Keratinocyte (primary cell): Measurements from ENCODE around the gene IL1RAP. TPM values are rescaled to one million over a fixed set of nuclear protein-coding genes. Genes with fewer than 3 reads are reported as not detected.
A peak's percentile ranks its signal among the peaks of the same experiment; 100 is the strongest.

Source experiments
- DNase-seq: peaks from one replicate; pipeline ENCODE4 v3.0.0-alpha.2; 2011; ENCODE audit warnings: low read depth, missing footprints, low spot score
- FAIRE-seq: peaks from 2 replicates; lab custom pipeline; 2011; peaks lifted over from hg19 to GRCh38; lab: Jason Lieb, UNC
- H2AFZ ChIP-seq: 2 replicates; pipeline ENCODE4 v1.6.0; 2012; ENCODE audit warnings: low read length, control low read depth, inconsistent platforms; ENCODE audit not compliant: control insufficient read depth
- H3K27ac ChIP-seq: 2 replicates; pipeline ENCODE4 v1.5.1; 2011; ENCODE audit warnings: low read length; ENCODE audit not compliant: control insufficient read depth, insufficient read depth
- H3K27me3 ChIP-seq: 3 replicates; pipeline ENCODE4 v1.6.0; 2011; ENCODE audit warnings: low read length; ENCODE audit not compliant: control insufficient read depth, insufficient read depth; ENCODE audit errors: extremely low read depth
- H3K36me3 ChIP-seq, 2 experiments: 2 replicates in 1 of 2; 3 replicates in 1 of 2; pipeline ENCODE4 v1.5.1; 2011; ENCODE audit warnings: low read length in 2 of 2, mild to moderate bottlenecking in 1 of 2; ENCODE audit not compliant: control insufficient read depth in 2 of 2, insufficient read depth in 2 of 2; ENCODE audit errors: extremely low read depth in 1 of 2
- H3K4me1 ChIP-seq: 3 replicates; pipeline ENCODE4 v1.5.1; 2011; ENCODE audit warnings: low read length; ENCODE audit not compliant: control insufficient read depth, insufficient read depth; ENCODE audit errors: extremely low read depth
- H3K4me2 ChIP-seq: 3 replicates; pipeline ENCODE4 v1.6.0; 2011; ENCODE audit warnings: low read depth, low read length; ENCODE audit not compliant: control insufficient read depth, insufficient read depth; ENCODE audit errors: extremely low read depth
- H3K4me3 ChIP-seq, 3 experiments: fragments of 200-600 bp in 1 of 3; sonication (generic) in 1 of 3; 2 replicates in 2 of 3; 3 replicates in 1 of 3; pipeline ENCODE4 v1.5.1; 2011 to 2016; ENCODE audit warnings: low read length in 3 of 3, mild to moderate bottlenecking in 3 of 3, control low read depth in 2 of 3, inconsistent platforms in 1 of 3, low read depth in 1 of 3, mixed read lengths in 1 of 3, mixed run types in 1 of 3, moderate library complexity in 1 of 3; ENCODE audit not compliant: control insufficient read depth in 2 of 3, insufficient read depth in 2 of 3; ENCODE audit errors: extremely low read depth in 1 of 3
- H3K79me2 ChIP-seq: 2 replicates; pipeline ENCODE4 v1.6.0; 2012; ENCODE audit warnings: low read length; ENCODE audit not compliant: control insufficient read depth, insufficient read depth
- H3K9ac ChIP-seq: 3 replicates; pipeline ENCODE4 v1.6.0; 2011; ENCODE audit warnings: low read length; ENCODE audit not compliant: control insufficient read depth, insufficient read depth; ENCODE audit errors: extremely low read depth
- H3K9me1 ChIP-seq: 3 replicates; pipeline ENCODE4 v1.6.0; 2011; ENCODE audit warnings: low read length; ENCODE audit not compliant: control insufficient read depth, insufficient read depth; ENCODE audit errors: extremely low read depth
- H3K9me3 ChIP-seq: 2 replicates; pipeline ENCODE4 v1.5.1; 2012; ENCODE audit warnings: low read depth, low read length; ENCODE audit not compliant: control insufficient read depth
- H4K20me1 ChIP-seq: 3 replicates; pipeline ENCODE4 v1.6.0; 2011; ENCODE audit warnings: low read length; ENCODE audit not compliant: control insufficient read depth, insufficient read depth; ENCODE audit errors: extremely low read depth
- EZH2 ChIP-seq: IDR thresholded peaks from one replicate; pipeline ENCODE4 v1.6.1; 2012; ENCODE audit warnings: inconsistent platforms, mild to moderate bottlenecking, low read length, moderate library complexity
- dilution Hi-C: fragments of 300-500 bp; cut with MboI; formaldehyde crosslinking; loops from one replicate; pipeline ENCODE4 v1.7.0; 2020; ENCODE audit warnings: low sequenced_read_pairs; ENCODE audit not compliant: extremely low pct_ligation_motif_present
- polyA plus RNA-seq, 5 experiments: library from polyadenylated mRNA; depleted of rRNA in 3 of 5; stranded (reverse) in 3 of 5; stranded (forward) in 1 of 5; unstranded in 1 of 5; fragments of >200 nt; gene quantifications; 1 replicate in 1 of 5; 2 replicates in 3 of 5; 3 replicates in 1 of 5; pipeline versions ENCODE4 v1.2.1 to v1.2.3, GENCODE V29; 2011 to 2012; ENCODE audit warnings: missing spikeins in 2 of 5, low read depth in 1 of 5, low replicate concordance in 1 of 5
- TF ChIP-seq, protein P1 (sequence below), 3 experiments: IDR thresholded peaks in 1 of 3; conservative IDR thresholded peaks in 1 of 3; optimal IDR thresholded peaks in 1 of 3; 2 replicates in 2 of 3; 3 replicates in 1 of 3; pipeline versions ENCODE3 to v1.5.1; 2011; ENCODE audit warnings: low read length in 3 of 3, mild to moderate bottlenecking in 3 of 3, moderate library complexity in 2 of 3, control low read depth in 1 of 3, inconsistent platforms in 1 of 3; ENCODE audit not compliant: insufficient read depth in 2 of 3; ENCODE audit errors: extremely low read depth in 1 of 3

The IL1RAP gene
- polyA plus RNA-seq, 1 donor (not counting 4 experiments of a cell fraction or from before 2014, with no cell fraction given): 69.7 TPM

- H3K4me1 ChIP-seq: peaks cover 5% of the 10 kb centered on the region
- H3K27ac ChIP-seq: no peak overlapping the region
- FAIRE-seq: no peak
- H3K9me3 ChIP-seq: no peaks in the 10 kb centered on the region
- H3K4me3 ChIP-seq: no peak overlapping the region
- no peaks in the 10 kb centered on the region for H3K36me3 ChIP-seq
- H3K79me2 ChIP-seq: no peaks in the 10 kb centered on the region
- no peaks in the 10 kb centered on the region for H4K20me1 ChIP-seq
- H2AFZ ChIP-seq: no peak overlapping the region
- no peak overlapping the region for H3K9ac ChIP-seq
- dilution Hi-C loops: no loop called here
- H3K9me1 ChIP-seq: no peaks in the 10 kb centered on the region
- TF ChIP-seq, protein P1, sequence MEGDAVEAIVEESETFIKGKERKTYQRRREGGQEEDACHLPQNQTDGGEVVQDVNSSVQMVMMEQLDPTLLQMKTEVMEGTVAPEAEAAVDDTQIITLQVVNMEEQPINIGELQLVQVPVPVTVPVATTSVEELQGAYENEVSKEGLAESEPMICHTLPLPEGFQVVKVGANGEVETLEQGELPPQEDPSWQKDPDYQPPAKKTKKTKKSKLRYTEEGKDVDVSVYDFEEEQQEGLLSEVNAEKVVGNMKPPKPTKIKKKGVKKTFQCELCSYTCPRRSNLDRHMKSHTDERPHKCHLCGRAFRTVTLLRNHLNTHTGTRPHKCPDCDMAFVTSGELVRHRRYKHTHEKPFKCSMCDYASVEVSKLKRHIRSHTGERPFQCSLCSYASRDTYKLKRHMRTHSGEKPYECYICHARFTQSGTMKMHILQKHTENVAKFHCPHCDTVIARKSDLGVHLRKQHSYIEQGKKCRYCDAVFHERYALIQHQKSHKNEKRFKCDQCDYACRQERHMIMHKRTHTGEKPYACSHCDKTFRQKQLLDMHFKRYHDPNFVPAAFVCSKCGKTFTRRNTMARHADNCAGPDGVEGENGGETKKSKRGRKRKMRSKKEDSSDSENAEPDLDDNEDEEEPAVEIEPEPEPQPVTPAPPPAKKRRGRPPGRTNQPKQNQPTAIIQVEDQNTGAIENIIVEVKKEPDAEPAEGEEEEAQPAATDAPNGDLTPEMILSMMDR (optimal IDR thresholded peaks at IDR 0.05 in 1 of 3, IDR thresholded peaks at IDR 0.05 in 1 of 3, conservative IDR thresholded peaks at IDR 0.05 in 1 of 3; ENCODE audit: extremely low read depth in 1 of 3, insufficient read depth in 2 of 3, low read length in 3 of 3): no peak
- TF ChIP-seq EZH2: no peak
- no peak for DNase-seq
- no peaks in the 10 kb centered on the region for H3K27me3 ChIP-seq
- no peak overlapping the region for H3K4me2 ChIP-seq
Measured at GRCh38 chr3:190695994-190696393, 182.1 kb downstream of the IL1RAP start.

DNA sequence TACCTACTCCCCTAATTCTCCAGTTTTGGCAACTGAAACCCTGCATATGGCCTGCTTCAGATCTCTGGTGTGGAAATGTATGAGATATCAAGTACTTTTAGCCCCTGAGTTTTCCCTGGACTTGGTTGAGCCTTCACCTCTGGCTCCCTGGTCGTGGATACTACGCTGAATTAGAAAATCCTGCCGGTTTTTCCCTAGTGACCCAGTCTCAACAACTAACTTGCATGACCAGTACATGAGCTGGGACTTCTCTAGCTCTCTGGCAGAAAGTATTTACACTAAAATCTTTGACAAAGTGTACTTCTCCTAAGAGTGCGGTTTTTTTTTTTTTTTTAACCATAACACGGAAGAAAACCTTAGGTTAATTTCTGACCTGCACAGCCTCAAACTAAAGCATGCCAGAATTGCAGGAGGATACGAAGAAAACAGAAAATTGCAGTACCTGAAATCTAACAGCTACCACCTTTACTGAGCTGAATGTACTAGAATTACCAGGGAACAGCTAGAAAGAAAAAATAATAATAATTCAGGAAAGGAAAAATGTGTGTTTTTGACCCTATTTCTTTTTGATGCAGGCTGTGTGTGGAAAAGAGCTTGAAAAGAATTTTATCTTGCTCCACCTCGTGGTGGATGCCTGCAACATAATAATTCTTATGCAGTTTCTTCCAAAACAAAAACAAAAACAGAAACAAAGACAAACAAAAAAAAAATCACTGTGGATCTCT lies 183.1 kb downstream of the IL1RAP start:
- no peak overlapping the region for H3K4me3 ChIP-seq
- H3K4me1 ChIP-seq: peaks cover 5% of the 10 kb centered on the region
- no peaks in the 10 kb centered on the region for H3K79me2 ChIP-seq
- TF ChIP-seq, protein P1 (optimal IDR thresholded peaks at IDR 0.05 in 1 of 3, IDR thresholded peaks at IDR 0.05 in 1 of 3, conservative IDR thresholded peaks at IDR 0.05 in 1 of 3; ENCODE audit: extremely low read depth in 1 of 3, insufficient read depth in 2 of 3, low read length in 3 of 3): peak in 2 of 3 experiments; percentile 24 to 39
- TF ChIP-seq EZH2: no peak
- H2AFZ ChIP-seq: no peak overlapping the region
- no peak overlapping the region for H3K27ac ChIP-seq
- H3K4me2 ChIP-seq: no peak overlapping the region
- no peaks in the 10 kb centered on the region for H3K9me1 ChIP-seq
- H4K20me1 ChIP-seq: no peaks in the 10 kb centered on the region
- dilution Hi-C loops: no loop called here
- no peak overlapping the region for H3K9ac ChIP-seq
- no peak for DNase-seq
- H3K36me3 ChIP-seq: no peaks in the 10 kb centered on the region
- no peaks in the 10 kb centered on the region for H3K27me3 ChIP-seq
- no peaks in the 10 kb centered on the region for H3K9me3 ChIP-seq
- no peak for FAIRE-seq
